CD4-positive, alpha-beta T cell (primary cell): Measurements from ENCODE around the gene QTRT2. TPM values are rescaled to one million over a fixed set of nuclear protein-coding genes. Genes with fewer than 3 reads are reported as not detected.

ENCODE experiments used
- ATAC-seq: fragments of 200-7000 bp; cut with Tn5 transposase; one replicate; pipeline ENCODE4 v1.10.0; 2022; ENCODE audit warnings: mild to moderate bottlenecking; ENCODE audit not compliant: poor library complexity
- CTCF ChIA-PET: fragments of 350-600 bp; sonication (Branson Sonifier 250); formaldehyde crosslinking; loops from one replicate; lab custom pipeline; 2021; ENCODE audit warnings: antibody characterized with exemption, inconsistent platforms; lab: Charles Lee
- POLR2A ChIA-PET: fragments of 350-600 bp; sonication (Branson Sonifier 250); formaldehyde crosslinking; loops from one replicate; lab custom pipeline; 2021; ENCODE audit warnings: antibody characterized with exemption, inconsistent platforms; lab: Charles Lee
- DNase-seq, 14 experiments: peaks; one replicate each; pipeline ENCODE4 v3.0.0-alpha.2; 2013 to 2020; ENCODE audit warnings: mixed read lengths in 2 of 14
- H3K27ac ChIP-seq, 2 donors: one replicate each; pipeline versions ENCODE4 v1.5.1 to v1.7.0; 2013; ENCODE audit warnings: low read length in 2 of 2, low read depth in 1 of 2, mild to moderate bottlenecking in 1 of 2
- H3K27me3 ChIP-seq, 2 experiments: 1 replicate in 1 of 2; 2 replicates in 1 of 2; pipeline versions ENCODE4 v1.6.1 to v1.7.0; 2013; ENCODE audit warnings: low read length in 2 of 2, control low read depth in 1 of 2, mild to moderate bottlenecking in 1 of 2, moderate library complexity in 1 of 2; ENCODE audit not compliant: insufficient read depth in 2 of 2, control insufficient read depth in 1 of 2
- H3K36me3 ChIP-seq: one replicate; pipeline ENCODE4 v1.6.1; 2013; ENCODE audit warnings: low read length, control low read depth; ENCODE audit not compliant: insufficient read depth
- H3K4me1 ChIP-seq: one replicate; pipeline ENCODE4 v1.6.1; 2013; ENCODE audit warnings: low read length, control low read depth; ENCODE audit not compliant: insufficient read depth
- H3K4me3 ChIP-seq: one replicate; pipeline ENCODE4 v1.5.1; 2013; ENCODE audit warnings: mild to moderate bottlenecking, low read length, moderate library complexity
- H3K9me3 ChIP-seq, 2 experiments: 1 replicate in 1 of 2; 2 replicates in 1 of 2; pipeline versions ENCODE4 v1.6.1 to v1.7.0; 2013; ENCODE audit warnings: low read length in 2 of 2, mild to moderate bottlenecking in 2 of 2, control low read depth in 1 of 2, moderate library complexity in 1 of 2; ENCODE audit not compliant: control insufficient read depth in 1 of 2, insufficient read depth in 1 of 2
- H3K27ac Mint-ChIP-seq: one replicate; pipeline ENCODE4 v1.8.0; 2020; ENCODE audit warnings: mixed read lengths
- H3K27me3 Mint-ChIP-seq: one replicate; pipeline ENCODE4 v1.8.0; 2021; ENCODE audit warnings: mixed read lengths
- H3K36me3 Mint-ChIP-seq: one replicate; pipeline ENCODE4 v1.8.0; 2021; ENCODE audit warnings: low read depth, mixed read lengths
- H3K4me1 Mint-ChIP-seq: one replicate; pipeline ENCODE4 v1.8.0; 2021; ENCODE audit warnings: low read depth, mixed read lengths
- H3K4me3 Mint-ChIP-seq: one replicate; pipeline ENCODE4 v1.8.0; 2020; ENCODE audit warnings: mild to moderate bottlenecking, mixed read lengths
- H3K9me3 Mint-ChIP-seq: one replicate; pipeline ENCODE4 v1.8.0; 2020; ENCODE audit warnings: mixed read lengths
- CTCF ChIP-seq: fragments of 200-600 bp; IDR thresholded peaks from one replicate; pipeline ENCODE4 v1.8.0; 2022; ENCODE audit warnings: antibody characterized with exemption, mild to moderate bottlenecking
- intact Hi-C, 2 experiments: fragments of 100-400 bp; cut with DNase I in 1 of 2; cut with micrococcal nuclease in 1 of 2; formaldehyde crosslinking; loops; one replicate each; pipeline versions ENCODE4 v1.15.1 to v1.9.0; 2023 to 2025; cut with DNase I, micrococcal nuclease
- total RNA-seq, 174 experiments: library from RNA in 2 of 174; stranded (reverse) in 2 of 174; gene quantifications; one replicate each; pipeline ENCODE4 v1.2.3 and lab custom pipeline; 2021 to 2026

Gene QTRT2
- total RNA-seq, 2 experiments from 2014 or later: 22.8 to 27.0 TPM

GRCh38 chr3:114076711-114077110 lies 20.2 kb downstream of the QTRT2 start:
- TF ChIP-seq CTCF: no peak
- H3K4me3 Mint-ChIP-seq: no peak overlapping the region
- ATAC-seq (no peak), DNase-seq (no peak)
- no peaks in the 10 kb centered on the region for H3K27me3 Mint-ChIP-seq
- H3K27ac ChIP-seq: no peak overlapping the region
- no peak overlapping the region for H3K4me3 ChIP-seq
- intact Hi-C loops: no loop called here
- ChIA-PET CTCF (no interaction called here), POLR2A (no interaction called here)
- H3K9me3 Mint-ChIP-seq: no peaks in the 10 kb centered on the region
- no peaks in the 10 kb centered on the region for H3K4me1 Mint-ChIP-seq
- H3K27me3 ChIP-seq: no peaks in the 10 kb centered on the region
- H3K9me3 ChIP-seq: no peaks in the 10 kb centered on the region
- peaks cover 92% of the 10 kb centered on the region for H3K36me3 ChIP-seq
- no peaks in the 10 kb centered on the region for H3K4me1 ChIP-seq
- no peak overlapping the region for H3K27ac Mint-ChIP-seq
- H3K36me3 Mint-ChIP-seq: peaks cover 100% of the 10 kb centered on the region

- H3K27ac Mint-ChIP-seq: no peak overlapping the region
These were observed 21.6 kb downstream of the QTRT2 start for GRCh38 chr3:114078126-114078525.

GRCh38 chr3:114079761-114080160 lies 23.2 kb downstream of the QTRT2 start:
- Mint-ChIP-seq H3K4me3 (no peak overlapping the region), H3K27me3 (no peaks in the 10 kb centered on the region), H3K4me1 (no peaks in the 10 kb centered on the region), H3K36me3 (peaks cover 98% of the 10 kb centered on the region), H3K9me3 (no peaks in the 10 kb centered on the region), H3K27ac (no peak overlapping the region)
- Histone ChIP-seq H3K36me3 (peaks cover 90% of the 10 kb centered on the region), H3K27me3 (no peaks in the 10 kb centered on the region), H3K27ac (no peak overlapping the region), H3K4me3 (no peak overlapping the region), H3K9me3 (no peaks in the 10 kb centered on the region), H3K4me1 (no peaks in the 10 kb centered on the region)
- ChIA-PET POLR2A (no interaction called here), CTCF (no interaction called here)
- no peak for TF ChIP-seq CTCF
- intact Hi-C loops: no loop called here
- no peak for DNase-seq
- ATAC-seq: no peak

More at GRCh38 chr3:114078126-114078525, 21.6 kb downstream of the QTRT2 start:
- H3K27ac ChIP-seq: no peak overlapping the region
- CTCF ChIA-PET: interaction anchor here (0.7 kb wide), 1 partner anchor 71 kb away, joined by 3 read pairs; no protein-coding TSS in a partner anchor
- no peak for TF ChIP-seq CTCF
- no peaks in the 10 kb centered on the region for H3K4me1 Mint-ChIP-seq
- no peaks in the 10 kb centered on the region for H3K27me3 Mint-ChIP-seq
- no peaks in the 10 kb centered on the region for H3K27me3 ChIP-seq
- intact Hi-C loops: no loop called here
- DNase-seq: no peak
- POLR2A ChIA-PET: no interaction called here
- H3K4me3 Mint-ChIP-seq: no peak overlapping the region
- peaks cover 92% of the 10 kb centered on the region for H3K36me3 ChIP-seq
- H3K9me3 Mint-ChIP-seq: no peaks in the 10 kb centered on the region
- H3K36me3 Mint-ChIP-seq: peaks cover 100% of the 10 kb centered on the region
- H3K9me3 ChIP-seq: no peaks in the 10 kb centered on the region
- H3K4me3 ChIP-seq: no peak overlapping the region
- H3K4me1 ChIP-seq: no peaks in the 10 kb centered on the region
- no peak for ATAC-seq
